ENCODE measurements around the gene APOC1.

Gene APOC1

DNA sequence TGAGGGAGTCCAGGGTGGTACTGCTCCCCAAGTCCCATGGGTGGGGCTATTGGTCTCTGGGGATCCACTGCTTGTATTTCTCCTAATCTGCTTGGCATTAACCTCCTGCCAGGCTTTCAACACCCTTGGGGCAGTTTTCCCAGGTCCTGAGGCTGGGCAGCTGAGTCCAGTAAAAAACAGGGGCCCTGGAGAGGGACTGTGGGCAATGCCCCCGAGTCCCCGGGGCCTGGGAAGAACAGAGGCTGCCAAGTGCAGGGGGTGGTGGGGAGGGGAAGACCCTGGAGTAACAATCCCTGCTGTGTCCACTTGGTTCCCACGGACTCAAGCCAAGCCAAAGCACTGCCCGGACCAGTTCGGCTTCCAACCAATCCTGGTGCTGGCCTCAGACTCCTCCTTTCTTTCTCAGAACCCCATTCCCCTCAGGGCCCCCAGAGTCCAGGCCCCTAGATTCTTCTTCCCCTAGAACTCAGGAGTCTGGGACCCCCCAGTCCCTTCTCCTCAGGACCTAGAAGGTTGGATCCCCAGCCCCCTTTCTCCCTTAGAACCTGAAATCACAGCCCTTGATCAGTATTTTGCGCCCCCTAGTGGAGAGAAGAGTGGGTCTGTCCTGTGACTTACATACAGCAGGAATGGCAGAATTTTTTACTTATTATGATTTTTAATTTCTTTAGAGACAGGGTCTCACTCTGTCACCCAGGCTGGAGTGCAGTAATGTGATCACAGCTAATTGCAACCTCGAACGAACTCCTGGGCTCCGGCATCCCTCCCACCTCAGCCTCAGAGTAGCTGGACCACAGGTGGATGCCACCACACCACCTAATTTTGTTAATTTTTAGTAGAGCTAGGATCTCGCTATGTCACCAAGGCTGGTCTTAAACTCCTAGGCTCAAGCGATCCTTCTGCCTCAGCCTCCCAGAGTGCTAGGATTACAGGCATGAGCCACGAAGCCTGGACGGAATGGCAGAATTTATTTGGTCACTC is 37.1 kb downstream of the APOC1 start:
- H3K27ac ChIP-seq (ENCODE audit: low read length) = no peak overlapping the region

DNA sequence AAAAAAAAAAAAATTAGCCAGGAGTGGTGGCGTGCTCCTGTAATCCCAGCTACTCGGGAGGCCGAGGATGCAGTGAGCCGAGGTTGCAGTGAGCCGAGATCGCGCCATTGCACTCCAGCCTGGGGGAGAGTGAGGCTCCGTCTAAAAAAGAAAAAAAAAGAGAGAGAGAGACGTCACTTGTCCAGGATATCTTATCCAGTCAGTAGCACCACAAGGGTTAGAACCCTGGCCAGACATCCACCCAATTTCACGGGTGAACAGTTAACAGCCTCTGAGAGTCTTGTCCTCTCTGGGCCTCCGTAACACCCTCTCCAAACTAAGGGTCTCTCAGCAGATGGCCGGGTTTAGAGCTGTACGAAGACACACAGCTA is 39.9 kb downstream of the APOC1 start:
- Histone ChIP-seq H3K36me3 (ENCODE audit: control insufficient read depth, low read depth, low read length) (no peaks in the 10 kb centered on the region), H3K9me3 (ENCODE audit: control insufficient read depth, low read depth, low read length) (no peaks in the 10 kb centered on the region), H3K9ac (ENCODE audit: low read length) (peak overlapping the region; percentile 95), H3K4me1 (ENCODE audit: control insufficient read depth, low read depth, low read length) (peaks cover 7% of the 10 kb centered on the region), H3K27me3 (ENCODE audit: control insufficient read depth, insufficient read depth, low read length) (no peaks in the 10 kb centered on the region), H3K27ac (ENCODE audit: low read length) (peak overlapping the region; percentile 98), H3K4me3 (ENCODE audit: low read length) (peak overlapping the region; percentile 100)

More for the DNA sequence above, 37.1 kb downstream of the APOC1 start:
- H3K27me3 ChIP-seq (ENCODE audit: control insufficient read depth, insufficient read depth, low read length) = no peaks in the 10 kb centered on the region
- no peaks in the 10 kb centered on the region for H3K36me3 ChIP-seq (ENCODE audit: control insufficient read depth, low read depth, low read length)
- H3K4me1 ChIP-seq (ENCODE audit: control insufficient read depth, low read depth, low read length) = peaks cover 7% of the 10 kb centered on the region
- H3K9me3 ChIP-seq (ENCODE audit: control insufficient read depth, low read depth, low read length) = no peaks in the 10 kb centered on the region
- no peak overlapping the region for H3K4me3 ChIP-seq (ENCODE audit: low read length)
- H3K9ac ChIP-seq (ENCODE audit: low read length) = no peak overlapping the region

DNA sequence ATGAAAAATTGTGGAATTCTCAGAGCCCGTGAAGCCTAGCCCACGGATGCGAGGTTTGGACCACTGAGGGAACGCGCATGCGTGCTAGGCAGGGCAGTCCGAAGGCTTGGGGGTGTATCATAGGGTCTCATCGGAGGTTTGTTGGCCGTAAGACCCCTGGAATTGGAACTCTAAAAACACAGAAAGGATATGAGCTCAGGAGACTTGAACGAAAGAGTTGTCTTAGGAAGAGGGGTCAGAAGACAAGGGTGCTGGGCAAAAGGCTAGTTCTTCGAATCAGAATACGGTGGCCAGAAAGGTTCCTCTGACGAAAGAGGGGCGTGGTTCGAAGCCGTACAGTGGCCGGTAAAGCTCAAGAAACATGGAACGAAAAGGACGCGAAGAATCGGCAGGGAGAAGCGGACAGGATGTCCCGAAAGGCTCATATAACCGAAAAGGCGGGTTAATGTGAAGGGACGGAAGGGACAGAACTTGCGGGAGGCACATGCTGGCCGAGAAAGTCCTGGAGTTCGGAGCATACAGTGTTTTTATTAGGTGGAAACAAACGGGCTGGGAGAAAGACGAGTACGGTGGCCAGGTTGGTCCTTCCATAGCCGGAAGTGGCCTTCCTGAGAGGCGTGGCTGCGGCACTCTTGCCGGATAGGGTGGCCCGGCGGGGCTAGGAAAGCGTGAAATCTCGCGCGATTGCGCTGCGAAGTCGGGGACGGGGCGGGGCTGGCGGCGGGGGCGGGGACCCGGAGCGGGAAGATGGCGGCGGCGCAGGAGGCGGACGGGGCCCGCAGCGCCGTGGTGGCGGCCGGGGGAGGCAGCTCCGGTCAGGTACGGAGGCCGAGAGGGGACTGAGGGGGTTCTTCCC is 40.5 kb downstream of the APOC1 start, which contains the start of gene CLPTM1:
Gene CLPTM1 (plus strand): TSS at position 732 of the 856 bp plus-strand sequence. CDS start 16 bp downstream, at position 748.
- Histone ChIP-seq H3K4me3 (ENCODE audit: low read length) (peak within 1 kb of the TSS; percentile 100), H3K36me3 (ENCODE audit: control insufficient read depth, low read depth, low read length) (no peaks in the 10 kb centered on the region), H3K27ac (ENCODE audit: low read length) (peak within 1 kb of the TSS; percentile 98), H3K27me3 (ENCODE audit: control insufficient read depth, insufficient read depth, low read length) (no peaks in the 10 kb centered on the region), H3K9me3 (ENCODE audit: control insufficient read depth, low read depth, low read length) (no peaks in the 10 kb centered on the region), H3K4me1 (ENCODE audit: control insufficient read depth, low read depth, low read length) (peaks cover 7% of the 10 kb centered on the region), H3K9ac (ENCODE audit: low read length) (peak within 1 kb of the TSS; percentile 95)

DNA sequence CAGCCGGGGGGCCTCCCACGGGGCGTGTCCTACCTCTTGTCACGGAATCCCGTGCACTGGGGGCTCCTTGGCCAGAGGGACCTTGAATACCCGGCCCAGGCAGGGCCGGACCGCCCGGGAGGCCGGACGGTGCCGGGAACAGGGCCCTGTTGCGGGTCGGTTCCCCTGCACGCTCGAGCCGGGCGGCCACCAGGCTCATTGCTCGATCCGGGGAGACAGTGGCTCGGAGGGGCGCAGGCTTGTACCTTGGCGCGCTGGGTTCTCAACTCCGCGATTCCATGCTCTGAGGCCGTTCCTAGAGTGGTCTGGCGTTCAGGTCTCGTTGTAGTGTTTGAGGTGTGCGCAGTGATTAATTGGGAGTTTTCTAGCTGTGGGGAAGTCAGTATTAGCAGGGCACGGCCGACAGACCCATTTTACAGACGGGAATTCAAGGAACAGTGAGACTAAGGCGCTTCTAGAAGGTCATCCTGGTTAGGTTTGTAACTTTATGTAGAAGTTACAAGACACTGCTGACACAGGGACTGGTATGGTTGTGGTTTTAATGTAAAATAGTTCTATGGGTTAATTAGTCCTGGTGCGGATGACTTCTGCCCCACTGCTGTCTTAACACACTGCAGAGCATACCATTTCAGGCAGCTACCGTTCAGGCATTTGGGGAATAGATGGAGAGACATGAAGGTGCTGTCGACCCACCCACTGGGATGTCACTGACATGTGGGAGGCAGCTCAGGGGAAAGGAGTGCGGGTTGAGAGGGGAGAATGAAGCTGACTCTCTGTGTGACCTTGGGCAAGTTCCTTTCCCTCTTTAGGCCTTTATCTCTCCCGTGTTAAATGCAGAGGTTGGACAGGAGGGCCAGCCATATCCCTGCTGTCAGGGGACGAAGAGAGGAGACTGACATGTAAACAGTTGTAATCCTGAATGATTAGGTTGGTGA is 41.4 kb downstream of the APOC1 start:
- Histone ChIP-seq H3K4me3 (ENCODE audit: low read length) (peak overlapping the region; percentile 100), H3K9me3 (ENCODE audit: control insufficient read depth, low read depth, low read length) (no peaks in the 10 kb centered on the region), H3K27me3 (ENCODE audit: control insufficient read depth, insufficient read depth, low read length) (no peaks in the 10 kb centered on the region), H3K4me1 (ENCODE audit: control insufficient read depth, low read depth, low read length) (peaks cover 7% of the 10 kb centered on the region), H3K27ac (ENCODE audit: low read length) (peak overlapping the region; percentile 22), H3K36me3 (ENCODE audit: control insufficient read depth, low read depth, low read length) (no peaks in the 10 kb centered on the region), H3K9ac (ENCODE audit: low read length) (peak overlapping the region; percentile 95)

DNA sequence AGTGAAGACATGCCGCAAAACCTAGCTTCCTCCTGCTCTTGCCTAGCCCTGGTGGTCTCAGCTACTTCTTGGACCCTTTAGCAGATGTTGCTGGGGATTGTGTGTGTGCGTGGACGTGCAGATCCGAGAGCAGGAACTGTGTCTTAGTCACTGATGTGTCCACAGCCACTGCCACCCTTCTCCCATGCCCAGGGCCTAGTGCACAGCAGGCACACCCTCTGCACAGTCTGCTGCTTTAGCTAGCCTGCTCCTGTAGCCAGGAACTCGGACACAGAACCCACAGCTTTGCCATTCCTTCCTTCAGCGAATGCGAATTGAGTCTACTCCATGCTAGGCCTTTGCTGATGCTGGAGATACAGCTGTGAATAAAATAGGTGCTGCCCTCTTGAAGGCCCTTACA is 43.1 kb downstream of the APOC1 start:
- Histone ChIP-seq H3K27me3 (ENCODE audit: control insufficient read depth, insufficient read depth, low read length) (no peaks in the 10 kb centered on the region), H3K36me3 (ENCODE audit: control insufficient read depth, low read depth, low read length) (peaks cover 6% of the 10 kb centered on the region), H3K9ac (ENCODE audit: low read length) (no peak overlapping the region), H3K4me3 (ENCODE audit: low read length) (no peak overlapping the region), H3K9me3 (ENCODE audit: control insufficient read depth, low read depth, low read length) (no peaks in the 10 kb centered on the region), H3K27ac (ENCODE audit: low read length) (no peak overlapping the region), H3K4me1 (ENCODE audit: control insufficient read depth, low read depth, low read length) (peaks cover 7% of the 10 kb centered on the region)

DNA sequence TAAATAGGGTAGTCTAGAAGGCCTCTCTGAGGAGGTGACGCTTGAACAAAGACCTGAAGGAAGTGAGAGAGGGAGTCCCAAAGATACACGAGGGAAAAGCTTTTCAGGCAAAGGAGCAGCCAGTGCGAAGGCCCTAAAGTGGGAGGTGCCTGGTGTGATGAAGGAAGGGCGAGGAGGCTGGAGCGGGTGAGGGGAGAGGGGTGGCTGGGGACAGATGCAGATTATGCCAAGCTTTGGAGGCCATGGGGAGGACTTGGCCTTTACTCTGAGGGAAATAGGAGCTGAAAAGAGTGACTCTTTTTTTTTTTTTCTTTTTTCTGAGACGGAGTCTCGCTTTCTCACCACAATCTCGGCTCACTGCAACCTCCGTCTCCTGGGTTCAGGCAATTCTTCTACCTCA is 43.7 kb downstream of the APOC1 start:
- no peaks in the 10 kb centered on the region for H3K27me3 ChIP-seq (ENCODE audit: control insufficient read depth, insufficient read depth, low read length)
- peaks cover 7% of the 10 kb centered on the region for H3K4me1 ChIP-seq (ENCODE audit: control insufficient read depth, low read depth, low read length)
- H3K27ac ChIP-seq (ENCODE audit: low read length) = no peak overlapping the region
- no peak overlapping the region for H3K9ac ChIP-seq (ENCODE audit: low read length)
- peaks cover 6% of the 10 kb centered on the region for H3K36me3 ChIP-seq (ENCODE audit: control insufficient read depth, low read depth, low read length)
- no peak overlapping the region for H3K4me3 ChIP-seq (ENCODE audit: low read length)
- no peaks in the 10 kb centered on the region for H3K9me3 ChIP-seq (ENCODE audit: control insufficient read depth, low read depth, low read length)

DNA sequence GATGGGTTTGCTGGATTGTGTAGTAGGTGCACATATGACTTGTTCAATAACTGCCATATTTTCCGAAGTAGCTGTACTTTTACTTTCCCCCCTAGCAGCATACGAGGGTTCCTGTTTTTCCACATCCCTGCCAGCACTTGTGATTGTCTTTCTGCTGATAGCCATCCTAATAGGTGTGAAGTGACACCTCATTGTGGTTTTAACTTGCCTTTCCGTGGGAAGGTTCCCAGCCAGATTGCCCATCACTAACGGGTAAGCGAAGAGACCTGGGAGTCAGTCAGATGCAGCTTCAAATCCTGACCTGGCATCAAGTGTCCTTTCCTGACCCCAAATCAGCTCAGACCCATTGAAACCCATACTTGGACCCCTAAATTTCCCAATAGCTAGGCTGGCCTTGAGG is 45.3 kb downstream of the APOC1 start:
- Histone ChIP-seq H3K9ac (ENCODE audit: low read length) (no peak overlapping the region), H3K36me3 (ENCODE audit: control insufficient read depth, low read depth, low read length) (peaks cover 11% of the 10 kb centered on the region), H3K27me3 (ENCODE audit: control insufficient read depth, insufficient read depth, low read length) (no peaks in the 10 kb centered on the region), H3K9me3 (ENCODE audit: control insufficient read depth, low read depth, low read length) (no peaks in the 10 kb centered on the region), H3K4me1 (ENCODE audit: control insufficient read depth, low read depth, low read length) (peaks cover 7% of the 10 kb centered on the region), H3K27ac (ENCODE audit: low read length) (no peak overlapping the region), H3K4me3 (ENCODE audit: low read length) (no peak overlapping the region)

DNA sequence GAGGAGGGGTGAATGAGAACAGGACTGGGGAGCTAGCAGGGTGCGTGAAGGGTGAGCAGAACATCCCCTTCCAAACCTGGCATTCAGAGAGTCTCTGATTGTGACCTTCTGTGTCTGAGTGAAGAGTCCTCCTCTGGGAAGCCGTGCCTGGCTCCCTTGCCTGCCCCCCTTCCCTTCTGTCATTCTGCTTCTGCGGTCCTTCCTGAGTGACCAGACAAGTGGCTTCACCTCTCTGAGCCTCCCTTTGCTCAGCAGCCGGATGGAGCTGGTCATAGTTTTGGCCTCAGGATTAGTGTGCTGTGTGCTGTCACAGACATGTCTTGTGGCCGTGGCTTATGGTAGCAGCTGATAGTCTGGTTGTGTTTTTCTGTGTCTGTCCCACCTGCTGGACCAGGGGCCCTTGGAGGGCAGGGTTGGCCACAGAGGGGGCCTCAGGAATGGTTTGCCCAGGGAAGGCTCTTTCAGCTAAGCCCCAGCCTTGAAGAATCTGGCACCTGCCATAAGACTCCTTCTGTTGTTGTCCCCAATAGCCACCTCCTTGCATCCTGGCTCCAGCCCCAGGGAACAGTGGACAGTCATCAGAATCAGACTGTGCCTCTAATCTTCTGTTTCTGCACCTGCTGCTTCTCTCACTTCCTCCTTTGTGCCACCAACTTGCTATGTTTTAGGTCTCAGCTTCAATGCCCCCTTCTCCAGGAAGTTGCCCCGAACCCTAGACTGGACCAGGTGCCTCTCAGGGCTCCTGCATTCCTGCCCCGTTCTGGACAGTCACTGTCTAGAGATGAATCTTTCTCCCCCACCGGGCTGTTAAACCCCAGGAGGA is 46.7 kb downstream of the APOC1 start:
- no peak overlapping the region for H3K27ac ChIP-seq (ENCODE audit: low read length)
- H3K4me1 ChIP-seq (ENCODE audit: control insufficient read depth, low read depth, low read length) = peaks cover 4% of the 10 kb centered on the region
- H3K4me3 ChIP-seq (ENCODE audit: low read length) = no peak overlapping the region
- peaks cover 13% of the 10 kb centered on the region for H3K36me3 ChIP-seq (ENCODE audit: control insufficient read depth, low read depth, low read length)
- H3K27me3 ChIP-seq (ENCODE audit: control insufficient read depth, insufficient read depth, low read length) = no peaks in the 10 kb centered on the region
- H3K9ac ChIP-seq (ENCODE audit: low read length) = no peak overlapping the region
- no peaks in the 10 kb centered on the region for H3K9me3 ChIP-seq (ENCODE audit: control insufficient read depth, low read depth, low read length)

DNA sequence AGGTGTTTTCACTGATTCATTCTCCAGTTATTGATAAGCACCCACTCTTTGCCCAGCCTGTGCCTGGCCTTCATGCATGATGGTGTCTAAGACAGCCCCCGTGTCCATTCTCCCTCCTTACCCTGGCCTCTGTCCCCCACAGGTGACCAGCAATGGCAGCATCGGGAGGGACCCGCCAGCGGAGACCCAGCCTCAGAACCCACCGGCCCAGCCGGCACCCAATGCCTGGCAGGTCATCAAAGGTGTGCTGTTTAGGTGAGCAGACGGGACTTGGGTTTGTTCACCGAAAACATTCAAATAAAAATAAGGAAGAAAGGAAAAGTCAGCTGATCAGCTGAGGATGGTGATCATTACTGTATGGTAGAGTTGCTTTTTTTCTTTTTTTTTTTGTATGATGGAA is 47.4 kb downstream of the APOC1 start:
- H3K36me3 ChIP-seq (ENCODE audit: control insufficient read depth, low read depth, low read length) = peaks cover 13% of the 10 kb centered on the region
- H3K9me3 ChIP-seq (ENCODE audit: control insufficient read depth, low read depth, low read length) = no peaks in the 10 kb centered on the region
- H3K9ac ChIP-seq (ENCODE audit: low read length) = no peak overlapping the region
- no peaks in the 10 kb centered on the region for H3K27me3 ChIP-seq (ENCODE audit: control insufficient read depth, insufficient read depth, low read length)
- no peak overlapping the region for H3K4me3 ChIP-seq (ENCODE audit: low read length)
- no peaks in the 10 kb centered on the region for H3K4me1 ChIP-seq (ENCODE audit: control insufficient read depth, low read depth, low read length)
- H3K27ac ChIP-seq (ENCODE audit: low read length) = no peak overlapping the region

DNA sequence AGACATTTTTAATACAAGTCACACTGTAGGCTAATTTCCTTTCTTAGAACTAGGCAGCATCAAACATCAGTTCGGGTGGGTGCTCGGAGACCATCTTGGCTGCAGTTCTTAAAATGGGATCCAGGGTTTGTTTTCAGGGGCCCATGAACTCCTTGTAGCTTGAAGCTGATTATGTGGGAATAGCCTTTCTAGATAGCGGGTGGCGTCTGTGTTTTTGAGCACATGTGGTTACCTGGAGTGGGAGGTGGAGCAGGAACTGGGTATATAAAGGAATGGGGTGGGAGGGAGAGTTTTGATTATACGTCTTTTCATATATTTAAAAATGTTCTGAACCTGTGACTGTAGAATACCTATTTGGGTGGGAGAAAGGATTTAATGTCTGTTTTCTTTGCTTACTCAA is 53.7 kb downstream of the APOC1 start:
- Histone ChIP-seq H3K36me3 (ENCODE audit: control insufficient read depth, low read depth, low read length) (peaks cover 15% of the 10 kb centered on the region), H3K4me1 (ENCODE audit: control insufficient read depth, low read depth, low read length) (no peaks in the 10 kb centered on the region), H3K27me3 (ENCODE audit: control insufficient read depth, insufficient read depth, low read length) (no peaks in the 10 kb centered on the region), H3K27ac (ENCODE audit: low read length) (no peak overlapping the region), H3K9ac (ENCODE audit: low read length) (no peak overlapping the region), H3K4me3 (ENCODE audit: low read length) (no peak overlapping the region), H3K9me3 (ENCODE audit: control insufficient read depth, low read depth, low read length) (no peaks in the 10 kb centered on the region)
